Osteoblast (primary cell): ENCODE measurements around the gene LRP8. TPM values are rescaled to one million over a fixed set of nuclear protein-coding genes. Genes with fewer than 3 reads are reported as not detected.
A peak's percentile ranks its signal among the peaks of the same experiment; 100 is the strongest.

Experiments used
- DNase-seq: peaks from one replicate; pipeline ENCODE4 v3.0.0; 2011; ENCODE audit warnings: low spot score, mixed read lengths; ENCODE audit not compliant: insufficient read length; ENCODE audit errors: missing footprints
- H2AFZ ChIP-seq: 2 replicates; pipeline ENCODE4 v1.6.0; 2011; ENCODE audit warnings: mild to moderate bottlenecking, low read length
- H3K27ac ChIP-seq: 2 replicates; pipeline ENCODE4 v1.5.1; 2011; ENCODE audit warnings: mild to moderate bottlenecking, low read depth, low read length, moderate library complexity
- H3K27me3 ChIP-seq: 2 replicates; pipeline ENCODE4 v1.6.0; 2012; ENCODE audit warnings: mild to moderate bottlenecking, control low read depth, inconsistent platforms, low read length, moderate library complexity; ENCODE audit not compliant: insufficient read depth
- H3K36me3 ChIP-seq: 2 replicates; pipeline ENCODE4 v1.5.1; 2011; ENCODE audit warnings: mild to moderate bottlenecking, low read length, control low read depth, moderate library complexity; ENCODE audit not compliant: insufficient read depth
- H3K4me1 ChIP-seq: 2 replicates; pipeline ENCODE4 v1.5.1; 2011; ENCODE audit warnings: mild to moderate bottlenecking, low read length, control low read depth, moderate library complexity; ENCODE audit not compliant: insufficient read depth
- H3K4me2 ChIP-seq: 2 replicates; pipeline ENCODE4 v1.6.0; 2011; ENCODE audit warnings: mild to moderate bottlenecking, low read length; ENCODE audit not compliant: insufficient read depth
- H3K4me3 ChIP-seq: fragments of 200-600 bp; sonication (generic); 3 replicates; pipeline ENCODE4 v1.5.1; 2012; ENCODE audit warnings: mild to moderate bottlenecking, low read length, inconsistent platforms; ENCODE audit not compliant: insufficient read depth
- H3K79me2 ChIP-seq: 2 replicates; pipeline ENCODE4 v1.6.0; 2012; ENCODE audit warnings: mild to moderate bottlenecking, low read length, control low read depth, inconsistent platforms; ENCODE audit not compliant: insufficient read depth
- H3K9me3 ChIP-seq: 2 replicates; pipeline ENCODE4 v1.5.1; 2011; ENCODE audit warnings: low read depth, low read length, control low read depth
- H4K20me1 ChIP-seq: 2 replicates; pipeline ENCODE4 v1.6.0; 2012; ENCODE audit warnings: mild to moderate bottlenecking, low read length, control low read depth; ENCODE audit not compliant: insufficient read depth
- CTCF ChIP-seq: IDR thresholded peaks from 2 replicates; pipeline ENCODE4 v1.5.1; 2011; ENCODE audit warnings: mild to moderate bottlenecking, low read depth, low read length, moderate library complexity; ENCODE audit errors: extremely low read depth
- total RNA-seq: library from RNA; depleted of rRNA; stranded (reverse); fragments of >200 nt; gene quantifications from 2 replicates; pipeline ENCODE4 v1.2.3, GENCODE V29; 2012

Gene LRP8
- 8.3 and 11.2 TPM in 2 replicates for total RNA-seq

GRCh38 chr1:53328009-53328461, at the start of gene LRP8:
Gene LRP8, minus strand, starts transcription at chr1:53328070. Its CDS starts 158 bp downstream, at chr1:53327912.
- no peaks in the 10 kb centered on the region for H3K9me3 ChIP-seq
- no peaks in the 10 kb centered on the region for H3K27me3 ChIP-seq
- H3K27ac ChIP-seq, result no peak within 1 kb of the TSS
- peaks cover 6% of the 10 kb centered on the region for H3K36me3 ChIP-seq
- H2AFZ ChIP-seq, result peak within 1 kb of the TSS; percentile 93
- H4K20me1 ChIP-seq, result no peaks in the 10 kb centered on the region
- peaks cover 19% of the 10 kb centered on the region for H3K4me1 ChIP-seq
- peak; percentile 99 for DNase-seq
- H3K79me2 ChIP-seq, result no peaks in the 10 kb centered on the region
- H3K4me2 ChIP-seq, result peak within 1 kb of the TSS; percentile 91
- TF ChIP-seq CTCF, result no peak
- H3K4me3 ChIP-seq, result peak within 1 kb of the TSS; percentile 80

GRCh38 chr1:53377438-53377841, 49.6 kb upstream of the LRP8 start:
- peaks cover 5% of the 10 kb centered on the region for H3K4me1 ChIP-seq
- no peaks in the 10 kb centered on the region for H3K9me3 ChIP-seq
- TF ChIP-seq CTCF, result no peak
- H3K27me3 ChIP-seq, result no peaks in the 10 kb centered on the region
- DNase-seq, result no peak
- H3K4me3 ChIP-seq, result no peak overlapping the region
- H3K79me2 ChIP-seq, result no peaks in the 10 kb centered on the region
- H3K36me3 ChIP-seq, result no peaks in the 10 kb centered on the region
- H2AFZ ChIP-seq, result no peak overlapping the region
- H3K4me2 ChIP-seq, result no peak overlapping the region
- H4K20me1 ChIP-seq, result no peaks in the 10 kb centered on the region
- no peak overlapping the region for H3K27ac ChIP-seq

GRCh38 chr1:53376742-53377437, 49.0 kb upstream of the LRP8 start:
- H3K4me3 ChIP-seq, result no peak overlapping the region
- no peaks in the 10 kb centered on the region for H3K79me2 ChIP-seq
- no peaks in the 10 kb centered on the region for H3K27me3 ChIP-seq
- H3K27ac ChIP-seq, result no peak overlapping the region
- no peaks in the 10 kb centered on the region for H4K20me1 ChIP-seq
- H3K4me1 ChIP-seq, result peaks cover 2% of the 10 kb centered on the region
- no peak for TF ChIP-seq CTCF
- H3K9me3 ChIP-seq, result no peaks in the 10 kb centered on the region
- no peaks in the 10 kb centered on the region for H3K36me3 ChIP-seq
- no peak for DNase-seq
- no peak overlapping the region for H2AFZ ChIP-seq
- H3K4me2 ChIP-seq, result no peak overlapping the region

- Histone ChIP-seq H4K20me1 (no peaks in the 10 kb centered on the region), H3K27me3 (no peaks in the 10 kb centered on the region), H3K27ac (no peak overlapping the region), H2AFZ (peak overlapping the region; percentile 25), H3K36me3 (no peaks in the 10 kb centered on the region), H3K4me2 (peak overlapping the region; percentile 58), H3K4me3 (no peak overlapping the region), H3K4me1 (peaks cover 2% of the 10 kb centered on the region), H3K79me2 (no peaks in the 10 kb centered on the region), H3K9me3 (no peaks in the 10 kb centered on the region)
- TF ChIP-seq CTCF, result no peak
- no peak for DNase-seq
Measured at GRCh38 chr1:53376041-53376461, 48.2 kb upstream of the LRP8 start.
